ENCODE measurements around the gene KCTD21.
A peak's percentile ranks its signal among the peaks of the same experiment; 100 is the strongest.

KCTD21 gene

GRCh38 chr11:78217650-78218541 is 29.5 kb upstream of the KCTD21 start:
- TF ChIP-seq CTCF (IDR thresholded peaks at IDR 0.05; ENCODE audit: low read depth, low read length), result no peak
- DNase-seq (ENCODE audit: low read depth in 2 of 2), result no peak
- no peak overlapping the region for H3K4me3 ChIP-seq (replicated peaks in 1 of 2; ENCODE audit: low read depth in 2 of 2, low read length in 2 of 2)

- no peak for TF ChIP-seq CTCF (IDR thresholded peaks at IDR 0.05; ENCODE audit: low read depth, low read length)
- DNase-seq (ENCODE audit: low read depth in 2 of 2), result peak in 1 of 2 donors; percentile 25
- H3K4me3 ChIP-seq (replicated peaks in 1 of 2; ENCODE audit: low read depth in 2 of 2, low read length in 2 of 2), result no peak overlapping the region
Measured at GRCh38 chr11:78216571-78217287, 28.3 kb upstream of the KCTD21 start.

- TF ChIP-seq CTCF (IDR thresholded peaks at IDR 0.05; ENCODE audit: low read depth, low read length), result no peak
- H3K4me3 ChIP-seq (replicated peaks in 1 of 2; ENCODE audit: low read depth in 2 of 2, low read length in 2 of 2), result no peak overlapping the region
- DNase-seq (ENCODE audit: low read depth in 2 of 2), result no peak
Measured at GRCh38 chr11:78216021-78216420, 27.6 kb upstream of the KCTD21 start.

GRCh38 chr11:78214331-78215194 is 26.1 kb upstream of the KCTD21 start:
- no peak for TF ChIP-seq CTCF (IDR thresholded peaks at IDR 0.05; ENCODE audit: low read depth, low read length)
- no peak for DNase-seq (ENCODE audit: low read depth in 2 of 2)
- H3K4me3 ChIP-seq (replicated peaks in 1 of 2; ENCODE audit: low read depth in 2 of 2, low read length in 2 of 2), result no peak overlapping the region

- H3K4me3 ChIP-seq (replicated peaks in 1 of 2; ENCODE audit: low read depth in 2 of 2, low read length in 2 of 2), result no peak overlapping the region
- DNase-seq (ENCODE audit: low read depth in 2 of 2), result no peak
- TF ChIP-seq CTCF (IDR thresholded peaks at IDR 0.05; ENCODE audit: low read depth, low read length), result no peak
Measured at GRCh38 chr11:78213526-78214330, 25.3 kb upstream of the KCTD21 start.

All from cardiac fibroblast (primary cell).